DOHH2 (cell line): ENCODE data around the gene FBXO28.

Experiments
- H3F3A ChIP-seq: fragments of 200-600 bp; sonication (generic), shearing (Covaris generic); 2 replicates; pipeline ENCODE4 v1.6.0; 2016; ENCODE audit warnings: antibody characterized with exemption, mild to moderate bottlenecking; ENCODE audit not compliant: control insufficient read depth, insufficient read depth
- H3K27ac ChIP-seq: fragments of 200-600 bp; sonication (generic); 2 replicates; pipeline ENCODE4 v1.5.1; 2014; ENCODE audit warnings: low read depth, mild to moderate bottlenecking, low read length, moderate library complexity
- H3K27me3 ChIP-seq: fragments of 200-600 bp; sonication (generic); 2 replicates; pipeline ENCODE4 v1.6.1; 2014; ENCODE audit warnings: mild to moderate bottlenecking, low read length, mixed read lengths; ENCODE audit not compliant: control insufficient read depth
- H3K36me3 ChIP-seq: fragments of 200-600 bp; sonication (generic); 2 replicates; pipeline ENCODE4 v1.6.1; 2014; ENCODE audit warnings: mild to moderate bottlenecking, low read length, moderate library complexity, mixed read lengths; ENCODE audit not compliant: control insufficient read depth
- H3K4me1 ChIP-seq: fragments of 200-600 bp; sonication (generic); 2 replicates; pipeline ENCODE4 v1.6.1; 2014; ENCODE audit warnings: mild to moderate bottlenecking, low read length, mixed read lengths; ENCODE audit not compliant: control insufficient read depth
- H3K4me2 ChIP-seq: fragments of 200-600 bp; sonication (generic); 2 replicates; pipeline ENCODE4 v1.6.0; 2014; ENCODE audit warnings: mild to moderate bottlenecking, low read length, moderate library complexity
- H3K4me3 ChIP-seq: fragments of 200-600 bp; sonication (generic); 2 replicates; pipeline ENCODE4 v1.5.1; 2014; ENCODE audit warnings: mild to moderate bottlenecking, low read length, mixed read lengths
- H3K79me2 ChIP-seq: fragments of 200-600 bp; sonication (generic); 2 replicates; pipeline ENCODE4 v1.6.1; 2014; ENCODE audit warnings: mild to moderate bottlenecking, low read length, mixed read lengths; ENCODE audit not compliant: control insufficient read depth
- H3K9me2 ChIP-seq: fragments of 200-600 bp; sonication (generic); replicated peaks from 2 replicates; pipeline ENCODE4 v1.6.1; 2014; ENCODE audit warnings: mild to moderate bottlenecking, low read length, mixed read lengths; ENCODE audit not compliant: control insufficient read depth
- H3K9me3 ChIP-seq: fragments of 200-600 bp; sonication (generic); 2 replicates; pipeline ENCODE4 v1.6.1; 2014; ENCODE audit warnings: antibody characterized with exemption, low read length, mixed read lengths; ENCODE audit not compliant: control insufficient read depth, insufficient read depth
- H4K20me1 ChIP-seq: fragments of 200-600 bp; sonication (generic); 2 replicates; pipeline ENCODE4 v1.6.0; 2014; ENCODE audit warnings: low read depth, mild to moderate bottlenecking, antibody characterized with exemption, low read length, moderate library complexity; ENCODE audit not compliant: control insufficient read depth, insufficient read depth
- EZH2phosphoT487 ChIP-seq: fragments of 200-600 bp; sonication (generic); IDR thresholded peaks from 2 replicates; pipeline ENCODE4 v1.6.1; 2017; ENCODE audit warnings: borderline replicate concordance, mild to moderate bottlenecking, antibody characterized with exemption, low read length, moderate library complexity, mixed read lengths
- TF ChIP-seq, protein P1 (sequence below): fragments of 200-600 bp; sonication (generic); IDR thresholded peaks from one replicate; pipeline ENCODE4 v1.5.1; 2014; ENCODE audit warnings: antibody characterized with exemption, mild to moderate bottlenecking, low read depth, low read length; ENCODE audit not compliant: poor library complexity, severe bottlenecking

FBXO28 gene

DNA sequence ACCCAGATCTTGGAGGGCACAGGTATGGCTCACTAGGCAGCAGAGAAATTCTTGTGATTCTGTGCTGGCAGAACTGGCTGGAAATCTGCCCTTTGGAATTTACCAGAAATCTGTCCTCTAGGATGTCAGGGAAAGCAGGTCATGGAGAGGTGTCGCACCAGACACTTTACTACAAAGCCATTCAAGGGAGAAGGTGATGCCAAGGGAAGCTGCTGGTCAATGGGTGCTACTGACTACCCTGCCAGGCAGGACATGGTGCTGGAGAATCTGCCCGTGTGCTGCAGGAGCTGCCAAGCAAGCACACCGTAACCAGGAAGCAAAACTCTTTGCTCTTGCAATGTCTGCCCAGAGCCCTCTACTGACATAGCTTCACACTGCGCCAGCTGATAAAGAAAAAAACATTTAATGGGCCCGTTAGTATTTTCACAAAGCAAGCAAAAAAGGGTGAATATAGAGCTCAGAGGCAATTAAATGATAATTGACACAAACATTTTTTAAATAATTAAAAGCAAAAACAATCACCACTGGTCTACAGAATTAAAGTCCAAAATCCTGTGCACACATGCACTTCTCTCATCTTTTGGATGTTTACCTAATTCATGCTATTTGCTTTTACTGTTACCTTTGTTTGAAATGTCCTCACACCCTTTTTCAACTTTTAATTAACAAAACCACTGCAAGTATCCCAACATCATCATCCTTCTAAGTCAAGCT lies 7.2 kb upstream of the FBXO28 start:
- no peaks in the 10 kb centered on the region for H3K9me3 ChIP-seq
- no peaks in the 10 kb centered on the region for H3K79me2 ChIP-seq
- peak overlapping the region; percentile 68 for H3K4me2 ChIP-seq
- H3K4me3 ChIP-seq = peak overlapping the region; percentile 34
- TF ChIP-seq, protein P1, sequence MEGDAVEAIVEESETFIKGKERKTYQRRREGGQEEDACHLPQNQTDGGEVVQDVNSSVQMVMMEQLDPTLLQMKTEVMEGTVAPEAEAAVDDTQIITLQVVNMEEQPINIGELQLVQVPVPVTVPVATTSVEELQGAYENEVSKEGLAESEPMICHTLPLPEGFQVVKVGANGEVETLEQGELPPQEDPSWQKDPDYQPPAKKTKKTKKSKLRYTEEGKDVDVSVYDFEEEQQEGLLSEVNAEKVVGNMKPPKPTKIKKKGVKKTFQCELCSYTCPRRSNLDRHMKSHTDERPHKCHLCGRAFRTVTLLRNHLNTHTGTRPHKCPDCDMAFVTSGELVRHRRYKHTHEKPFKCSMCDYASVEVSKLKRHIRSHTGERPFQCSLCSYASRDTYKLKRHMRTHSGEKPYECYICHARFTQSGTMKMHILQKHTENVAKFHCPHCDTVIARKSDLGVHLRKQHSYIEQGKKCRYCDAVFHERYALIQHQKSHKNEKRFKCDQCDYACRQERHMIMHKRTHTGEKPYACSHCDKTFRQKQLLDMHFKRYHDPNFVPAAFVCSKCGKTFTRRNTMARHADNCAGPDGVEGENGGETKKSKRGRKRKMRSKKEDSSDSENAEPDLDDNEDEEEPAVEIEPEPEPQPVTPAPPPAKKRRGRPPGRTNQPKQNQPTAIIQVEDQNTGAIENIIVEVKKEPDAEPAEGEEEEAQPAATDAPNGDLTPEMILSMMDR = peak; percentile 54
- no peak for TF ChIP-seq EZH2phosphoT487
- H3K4me1 ChIP-seq = peaks cover 9% of the 10 kb centered on the region
- H3K9me2 ChIP-seq = no peaks in the 10 kb centered on the region
- H3K36me3 ChIP-seq = no peaks in the 10 kb centered on the region
- H4K20me1 ChIP-seq = no peaks in the 10 kb centered on the region
- H3K27me3 ChIP-seq = no peaks in the 10 kb centered on the region
- H3K27ac ChIP-seq = no peak overlapping the region
- H3F3A ChIP-seq = no peaks in the 10 kb centered on the region

DNA sequence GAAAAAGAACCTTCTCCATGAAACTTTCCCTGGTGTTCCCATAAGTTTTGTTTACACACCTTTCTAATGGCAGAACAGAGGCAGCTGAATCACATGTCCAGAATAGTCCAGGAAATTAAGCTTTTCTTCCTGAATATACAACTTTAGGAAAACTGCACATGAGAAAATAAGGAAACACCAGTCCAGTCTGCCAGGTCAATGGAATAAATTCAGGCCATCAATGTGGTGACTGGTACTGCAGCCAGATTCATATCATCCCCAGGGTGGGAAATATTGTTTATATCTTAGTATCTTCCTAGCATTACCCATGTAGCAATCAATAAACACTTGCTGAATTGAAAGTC lies 6.7 kb upstream of the FBXO28 start:
- Histone ChIP-seq H3K36me3 (no peaks in the 10 kb centered on the region), H3K27ac (no peak overlapping the region), H3K4me3 (no peak overlapping the region), H3K27me3 (no peaks in the 10 kb centered on the region), H3F3A (no peaks in the 10 kb centered on the region), H3K9me2 (no peaks in the 10 kb centered on the region), H3K9me3 (no peaks in the 10 kb centered on the region), H4K20me1 (no peaks in the 10 kb centered on the region), H3K79me2 (no peaks in the 10 kb centered on the region), H3K4me1 (peaks cover 9% of the 10 kb centered on the region), H3K4me2 (no peak overlapping the region)
- TF ChIP-seq, protein P1 = no peak
- TF ChIP-seq EZH2phosphoT487 = no peak

DNA sequence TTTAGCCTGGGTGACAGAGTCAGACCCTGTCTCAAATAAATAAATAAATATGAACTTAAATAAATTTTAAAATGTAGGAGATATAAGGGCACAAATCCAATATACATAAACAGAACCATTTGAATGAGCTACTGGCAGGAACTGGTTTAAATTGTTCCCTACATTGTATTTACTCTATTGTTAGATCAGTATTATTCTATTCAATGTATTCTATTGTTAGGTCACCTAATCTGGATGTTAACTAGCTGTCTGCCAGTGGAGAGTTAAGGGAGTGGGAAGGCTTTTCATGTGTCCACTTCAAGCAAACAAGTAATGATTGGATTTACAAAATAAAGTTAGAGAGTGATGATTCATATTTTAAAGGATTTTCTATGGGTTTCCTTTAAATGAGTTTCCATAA lies 4.9 kb upstream of the FBXO28 start:
- H3K79me2 ChIP-seq = peaks cover 8% of the 10 kb centered on the region
- no peaks in the 10 kb centered on the region for H3K9me2 ChIP-seq
- no peak overlapping the region for H3K4me2 ChIP-seq
- no peaks in the 10 kb centered on the region for H3F3A ChIP-seq
- peaks cover 18% of the 10 kb centered on the region for H3K4me1 ChIP-seq
- H4K20me1 ChIP-seq = no peaks in the 10 kb centered on the region
- H3K36me3 ChIP-seq = no peaks in the 10 kb centered on the region; the same call in 1 of the 2 replicates
- TF ChIP-seq, protein P1 = no peak
- TF ChIP-seq EZH2phosphoT487 = no peak
- no peaks in the 10 kb centered on the region for H3K9me3 ChIP-seq
- H3K27ac ChIP-seq = no peak overlapping the region
- no peak overlapping the region for H3K4me3 ChIP-seq
- no peaks in the 10 kb centered on the region for H3K27me3 ChIP-seq
